ENCODE measurements around the gene BAHCC1. TPM values are rescaled to one million over a fixed set of nuclear protein-coding genes. Genes with fewer than 3 reads are reported as not detected.

Gene BAHCC1
- total RNA-seq, 2 donors from 2014 or later = 5.8 to 12.7 TPM

DNA sequence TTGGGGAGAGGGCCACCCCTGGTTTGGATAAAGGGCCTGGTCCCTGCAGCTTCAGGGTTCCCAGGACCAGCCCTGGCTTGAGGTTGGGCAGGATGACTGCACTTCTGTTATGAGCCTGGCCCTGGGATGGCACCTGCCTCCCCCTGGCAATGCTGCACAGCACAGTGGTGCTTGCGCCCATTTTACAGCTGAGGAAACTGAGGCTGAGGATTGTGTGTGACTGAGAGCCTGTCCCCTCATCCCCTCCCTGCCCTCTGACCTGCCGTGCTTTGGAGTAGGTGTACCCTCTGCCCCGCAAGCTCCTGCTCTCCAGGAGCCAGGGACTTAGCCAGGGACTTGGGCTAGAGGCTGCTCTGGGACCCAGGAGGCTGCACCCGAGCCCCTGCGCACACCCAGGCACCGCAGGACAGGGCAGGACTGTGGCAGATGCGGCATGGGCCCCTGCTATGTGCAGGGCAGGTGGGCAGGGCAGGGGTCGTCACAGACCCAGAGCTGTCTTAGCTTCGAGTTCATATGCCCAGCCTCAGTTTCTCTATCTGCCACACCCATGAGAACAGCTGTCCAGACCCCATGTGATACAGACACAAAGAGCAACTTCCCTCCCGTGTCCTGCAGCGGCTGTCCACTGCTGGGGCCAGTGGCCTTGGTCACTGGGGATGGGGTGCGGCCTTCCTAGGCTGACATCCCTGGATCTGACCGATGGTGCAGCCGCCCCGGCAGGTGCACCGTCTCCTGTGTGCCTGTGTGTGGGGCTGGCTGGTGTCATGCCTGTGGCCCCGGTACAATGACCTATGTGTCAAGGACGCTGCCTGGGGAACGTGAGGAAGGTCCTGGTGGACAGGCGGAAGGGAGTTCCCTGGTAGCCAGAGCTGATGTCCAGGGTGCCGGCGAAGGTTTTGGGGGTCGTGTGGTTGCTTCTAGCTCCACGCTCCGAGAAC is 36.6 kb downstream of the BAHCC1 start:
- no peaks in the 10 kb centered on the region for H3K9me3 ChIP-seq
- TF ChIP-seq, protein P1, sequence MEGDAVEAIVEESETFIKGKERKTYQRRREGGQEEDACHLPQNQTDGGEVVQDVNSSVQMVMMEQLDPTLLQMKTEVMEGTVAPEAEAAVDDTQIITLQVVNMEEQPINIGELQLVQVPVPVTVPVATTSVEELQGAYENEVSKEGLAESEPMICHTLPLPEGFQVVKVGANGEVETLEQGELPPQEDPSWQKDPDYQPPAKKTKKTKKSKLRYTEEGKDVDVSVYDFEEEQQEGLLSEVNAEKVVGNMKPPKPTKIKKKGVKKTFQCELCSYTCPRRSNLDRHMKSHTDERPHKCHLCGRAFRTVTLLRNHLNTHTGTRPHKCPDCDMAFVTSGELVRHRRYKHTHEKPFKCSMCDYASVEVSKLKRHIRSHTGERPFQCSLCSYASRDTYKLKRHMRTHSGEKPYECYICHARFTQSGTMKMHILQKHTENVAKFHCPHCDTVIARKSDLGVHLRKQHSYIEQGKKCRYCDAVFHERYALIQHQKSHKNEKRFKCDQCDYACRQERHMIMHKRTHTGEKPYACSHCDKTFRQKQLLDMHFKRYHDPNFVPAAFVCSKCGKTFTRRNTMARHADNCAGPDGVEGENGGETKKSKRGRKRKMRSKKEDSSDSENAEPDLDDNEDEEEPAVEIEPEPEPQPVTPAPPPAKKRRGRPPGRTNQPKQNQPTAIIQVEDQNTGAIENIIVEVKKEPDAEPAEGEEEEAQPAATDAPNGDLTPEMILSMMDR (IDR thresholded peaks at IDR 0.05) = no peak
- DNase-seq (ENCODE audit: low spot score) = no peak
- no peaks in the 10 kb centered on the region for H3K36me3 ChIP-seq
- H3K4me3 ChIP-seq = no peak overlapping the region
- peaks cover 0 to 76% of the 10 kb centered on the region in 2 donors for H3K4me1 ChIP-seq
- H3K27ac ChIP-seq = no peak overlapping the region
- no peaks in the 10 kb centered on the region for H3K27me3 ChIP-seq

DNA sequence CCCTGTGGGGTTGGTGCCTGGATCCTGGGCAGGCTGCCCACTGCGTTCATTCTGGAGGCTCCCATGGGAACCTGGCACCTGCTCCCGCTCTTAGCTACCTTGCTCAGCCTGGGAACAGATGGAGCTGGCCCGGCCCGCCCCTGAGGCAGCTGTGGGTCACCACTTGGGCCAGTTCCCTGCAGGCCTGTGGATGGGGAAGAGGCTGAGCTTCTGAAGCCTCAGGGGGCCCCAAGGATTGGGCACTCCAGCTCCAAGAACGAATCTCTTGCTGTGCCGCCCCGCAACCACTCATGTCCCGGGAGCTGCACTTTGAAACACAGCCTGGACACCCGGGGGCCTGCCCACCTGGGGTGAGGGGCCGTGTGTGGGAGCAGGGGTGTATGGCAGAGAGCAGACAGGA is 37.7 kb downstream of the BAHCC1 start:
- Histone ChIP-seq H3K9me3 (no peaks in the 10 kb centered on the region), H3K36me3 (no peaks in the 10 kb centered on the region), H3K27me3 (no peaks in the 10 kb centered on the region), H3K4me3 (no peak overlapping the region), H3K27ac (no peak overlapping the region), H3K4me1 (peaks cover 0 to 73% of the 10 kb centered on the region in 2 donors)
- no peak for DNase-seq (ENCODE audit: low spot score)
- TF ChIP-seq, protein P1 (IDR thresholded peaks at IDR 0.05) = no peak

DNA sequence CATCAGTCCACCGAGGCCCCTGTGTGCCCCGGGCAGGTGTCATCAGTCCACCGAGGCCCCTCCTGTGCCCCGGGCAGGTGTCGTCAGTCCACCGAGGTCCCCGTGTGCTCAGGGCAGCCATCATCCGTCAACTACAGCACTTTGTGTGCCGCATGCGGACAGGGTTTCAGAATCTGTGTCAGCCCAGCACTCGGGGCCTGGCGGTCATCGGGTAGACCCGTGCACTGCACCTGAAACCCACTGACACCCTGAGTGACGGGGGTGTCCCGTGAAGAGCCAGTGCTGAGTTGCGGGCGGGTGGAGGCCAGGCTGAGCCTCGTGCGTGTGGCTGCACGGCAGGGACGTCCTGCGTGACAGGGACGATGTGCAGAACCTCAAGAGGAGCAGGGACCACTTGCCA is 38.4 kb downstream of the BAHCC1 start:
- TF ChIP-seq, protein P1 (IDR thresholded peaks at IDR 0.05) = no peak
- no peaks in the 10 kb centered on the region for H3K27me3 ChIP-seq
- no peak for DNase-seq (ENCODE audit: low spot score)
- no peak overlapping the region for H3K27ac ChIP-seq
- H3K36me3 ChIP-seq = no peaks in the 10 kb centered on the region
- H3K4me1 ChIP-seq = peaks cover 0 to 65% of the 10 kb centered on the region in 2 donors
- no peaks in the 10 kb centered on the region for H3K9me3 ChIP-seq
- H3K4me3 ChIP-seq = no peak overlapping the region

DNA sequence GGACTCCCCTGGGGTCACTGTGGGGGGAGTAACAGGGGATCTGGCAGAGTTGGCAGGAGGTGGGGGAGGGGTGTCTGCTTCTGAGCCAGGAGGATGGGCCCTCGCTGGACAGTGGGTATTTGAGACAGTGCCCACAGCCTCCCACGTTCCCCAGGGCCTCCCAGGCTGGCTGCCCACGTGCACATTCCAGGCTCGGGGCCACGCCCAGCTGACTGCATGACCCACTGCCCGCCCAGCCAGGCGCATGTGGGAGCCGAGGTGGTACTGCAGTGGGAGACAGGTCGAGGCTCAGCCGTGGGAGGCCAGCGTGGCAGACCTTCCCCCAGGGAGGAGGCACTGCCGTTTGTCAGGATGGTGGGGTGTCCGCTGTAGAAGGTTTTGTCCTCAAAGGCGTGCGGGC is 38.8 kb downstream of the BAHCC1 start:
- TF ChIP-seq, protein P1 (IDR thresholded peaks at IDR 0.05) = no peak
- H3K4me1 ChIP-seq = peaks cover 0 to 61% of the 10 kb centered on the region in 2 donors
- DNase-seq (ENCODE audit: low spot score) = no peak
- H3K27me3 ChIP-seq = no peaks in the 10 kb centered on the region
- H3K27ac ChIP-seq = no peak overlapping the region
- H3K36me3 ChIP-seq = no peaks in the 10 kb centered on the region
- H3K9me3 ChIP-seq = no peaks in the 10 kb centered on the region
- no peak overlapping the region for H3K4me3 ChIP-seq

DNA sequence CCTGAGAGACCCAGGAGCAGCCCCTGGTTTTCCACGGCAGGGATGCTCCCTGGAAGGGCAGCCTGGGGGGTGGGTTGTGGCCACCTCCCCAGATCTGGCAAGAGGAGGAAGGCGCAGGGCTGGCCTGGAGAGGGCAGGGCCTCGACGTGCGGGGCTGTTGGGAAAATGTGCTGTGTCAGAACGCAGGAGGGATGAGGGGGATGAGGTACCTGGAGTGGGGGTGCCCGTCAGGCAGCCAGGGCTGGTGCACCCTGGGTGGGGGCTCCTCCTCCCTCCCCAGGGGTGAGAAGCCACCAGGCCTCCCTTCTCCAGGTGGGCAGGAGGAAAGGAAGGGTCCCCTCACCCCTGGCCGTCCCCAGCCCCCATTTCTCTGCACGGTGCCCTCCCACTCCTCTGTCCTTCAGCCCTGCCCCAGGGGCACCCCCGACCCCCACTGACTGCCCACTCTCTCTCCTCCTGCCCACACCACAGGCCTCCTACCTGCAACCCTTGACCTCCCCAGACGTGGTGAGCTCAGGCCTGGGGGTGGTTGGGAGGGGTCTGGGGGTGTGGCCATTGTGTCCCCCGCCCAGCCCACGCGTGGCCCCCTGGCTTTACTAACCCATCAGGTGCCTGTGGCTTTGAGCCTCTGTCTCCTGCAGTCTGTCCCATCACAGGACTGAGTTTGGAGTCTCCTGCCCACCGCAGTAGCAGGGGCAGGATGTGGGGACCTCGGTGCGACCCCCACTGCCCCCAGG is 39.6 kb downstream of the BAHCC1 start:
- TF ChIP-seq, protein P1 (IDR thresholded peaks at IDR 0.05) = no peak
- Histone ChIP-seq H3K4me1 (peaks cover 0 to 53% of the 10 kb centered on the region in 2 donors), H3K9me3 (no peaks in the 10 kb centered on the region), H3K4me3 (no peak overlapping the region), H3K27me3 (no peaks in the 10 kb centered on the region), H3K27ac (peak overlapping the region; percentile 74 to 78), H3K36me3 (no peaks in the 10 kb centered on the region)
- no peak for DNase-seq (ENCODE audit: low spot score)
